ENCODE results near the gene CERS4. TPM values are rescaled to one million over a fixed set of nuclear protein-coding genes. Genes with fewer than 3 reads are reported as not detected.
"Not testable (repeated sequence)": the region's sequence is repeated elsewhere in the genome, so short reads cannot be mapped to it uniquely, and the experiment has no call there.

The CERS4 gene
- total RNA-seq, 1 donor from 2014 or later = 26.0 TPM

DNA sequence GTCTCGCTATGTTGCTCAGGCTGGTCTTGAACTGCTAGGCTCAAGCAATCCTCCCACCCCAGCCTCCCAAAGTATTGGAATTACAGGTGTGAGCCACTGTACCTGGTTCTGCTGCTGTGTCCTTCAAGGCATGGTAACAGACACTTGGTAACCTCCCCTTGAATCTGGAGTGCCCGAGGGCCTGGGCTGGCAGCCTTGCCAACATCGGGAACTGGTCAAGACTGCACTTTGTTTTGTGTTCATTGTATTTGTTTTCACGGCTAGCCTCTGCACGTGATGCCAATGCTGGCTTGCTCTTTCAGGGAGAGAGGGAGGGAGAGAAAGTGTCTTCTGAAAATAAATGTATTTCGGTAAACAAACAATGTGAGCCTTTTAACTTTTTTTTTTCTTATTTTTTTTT lies 12.0 kb downstream of the CERS4 start:
- H3K9me3 Mint-ChIP-seq (ENCODE audit: low read depth) = no peaks in the 10 kb centered on the region
- H3K27ac Mint-ChIP-seq (ENCODE audit: unreplicated experiment) = peak overlapping the region; percentile 49

DNA sequence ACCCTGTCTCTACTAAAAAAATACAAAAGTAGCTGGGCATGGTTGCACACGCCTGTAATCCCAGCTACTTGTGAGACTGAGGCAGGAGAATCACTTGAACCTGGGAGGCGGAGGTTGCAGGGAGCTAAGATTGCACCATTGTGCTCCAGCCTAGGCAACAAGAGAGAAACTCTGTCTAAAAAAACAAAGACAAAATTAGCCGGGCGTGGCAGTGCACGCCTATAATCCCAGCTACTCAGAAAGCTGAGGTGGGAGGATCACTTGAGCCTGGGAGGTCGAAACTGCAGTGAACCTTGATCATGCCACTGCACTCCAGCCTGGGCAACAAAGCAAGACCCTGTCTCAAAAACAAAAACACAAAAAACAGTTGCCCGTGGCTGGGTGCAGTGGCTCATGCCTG lies 14.3 kb downstream of the CERS4 start:
- not testable (repeated sequence) for H3K4me1 Mint-ChIP-seq (ENCODE audit: low read depth); H3K4me3 Mint-ChIP-seq (ENCODE audit: unreplicated experiment); H3K27ac Mint-ChIP-seq (ENCODE audit: unreplicated experiment); H3K9me3 Mint-ChIP-seq (ENCODE audit: low read depth); H3K36me3 Mint-ChIP-seq (ENCODE audit: low read depth); DNase-seq (ENCODE audit: low spot score); H3K27me3 Mint-ChIP-seq (ENCODE audit: low read depth)

More for the DNA sequence above, 12.0 kb downstream of the CERS4 start:
- Mint-ChIP-seq H3K36me3 (ENCODE audit: low read depth) (peaks cover 1% of the 10 kb centered on the region), H3K27me3 (ENCODE audit: low read depth) (no peaks in the 10 kb centered on the region), H3K4me1 (ENCODE audit: low read depth) (peaks cover 5% of the 10 kb centered on the region), H3K4me3 (ENCODE audit: unreplicated experiment) (no peak overlapping the region)
- TF ChIP-seq, protein P1, sequence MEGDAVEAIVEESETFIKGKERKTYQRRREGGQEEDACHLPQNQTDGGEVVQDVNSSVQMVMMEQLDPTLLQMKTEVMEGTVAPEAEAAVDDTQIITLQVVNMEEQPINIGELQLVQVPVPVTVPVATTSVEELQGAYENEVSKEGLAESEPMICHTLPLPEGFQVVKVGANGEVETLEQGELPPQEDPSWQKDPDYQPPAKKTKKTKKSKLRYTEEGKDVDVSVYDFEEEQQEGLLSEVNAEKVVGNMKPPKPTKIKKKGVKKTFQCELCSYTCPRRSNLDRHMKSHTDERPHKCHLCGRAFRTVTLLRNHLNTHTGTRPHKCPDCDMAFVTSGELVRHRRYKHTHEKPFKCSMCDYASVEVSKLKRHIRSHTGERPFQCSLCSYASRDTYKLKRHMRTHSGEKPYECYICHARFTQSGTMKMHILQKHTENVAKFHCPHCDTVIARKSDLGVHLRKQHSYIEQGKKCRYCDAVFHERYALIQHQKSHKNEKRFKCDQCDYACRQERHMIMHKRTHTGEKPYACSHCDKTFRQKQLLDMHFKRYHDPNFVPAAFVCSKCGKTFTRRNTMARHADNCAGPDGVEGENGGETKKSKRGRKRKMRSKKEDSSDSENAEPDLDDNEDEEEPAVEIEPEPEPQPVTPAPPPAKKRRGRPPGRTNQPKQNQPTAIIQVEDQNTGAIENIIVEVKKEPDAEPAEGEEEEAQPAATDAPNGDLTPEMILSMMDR (IDR thresholded peaks at IDR 0.05) = no peak
- DNase-seq (ENCODE audit: low spot score) = no peak

DNA sequence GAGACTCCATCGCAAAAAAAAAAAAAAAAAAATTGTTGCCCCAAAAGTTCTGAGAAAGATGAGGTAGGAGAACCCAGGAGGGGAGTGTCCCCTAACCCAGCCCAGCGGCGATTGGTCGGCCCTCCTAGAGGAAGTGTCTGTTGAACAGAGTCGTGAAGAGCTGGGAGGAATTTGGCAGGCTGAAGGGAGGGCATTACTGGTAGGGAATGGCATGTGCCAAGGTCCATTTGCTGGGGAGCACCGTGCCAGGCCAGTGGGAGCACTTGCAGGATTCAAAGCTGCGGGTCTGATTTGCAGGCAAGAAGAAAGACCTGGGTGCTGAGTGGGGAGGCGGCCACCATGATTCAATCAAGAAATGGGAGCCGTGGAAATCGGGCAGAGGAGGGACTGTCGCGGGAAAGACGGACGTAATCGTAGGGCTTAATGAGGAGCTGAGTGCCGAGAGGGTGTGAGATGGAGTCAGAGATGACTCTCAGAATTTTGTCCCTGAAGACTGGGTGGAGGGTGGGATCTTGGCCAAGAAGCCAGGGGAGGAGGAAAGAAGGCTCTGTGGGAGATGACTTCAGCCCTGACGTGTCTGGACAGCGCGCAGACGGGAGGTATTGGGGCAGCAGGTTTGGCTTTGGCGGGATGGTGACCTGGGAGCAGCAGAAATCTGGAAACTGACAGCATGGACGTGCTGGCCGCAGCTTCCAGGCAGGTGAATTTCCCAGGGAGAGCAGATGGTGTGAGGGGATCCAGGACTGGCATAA lies 15.4 kb downstream of the CERS4 start:
- TF ChIP-seq, protein P1 (IDR thresholded peaks at IDR 0.05) = no peak
- Mint-ChIP-seq H3K27me3 (ENCODE audit: low read depth) (no peaks in the 10 kb centered on the region), H3K9me3 (ENCODE audit: low read depth) (no peaks in the 10 kb centered on the region), H3K4me1 (ENCODE audit: low read depth) (peaks cover 5% of the 10 kb centered on the region), H3K36me3 (ENCODE audit: low read depth) (peaks cover 2% of the 10 kb centered on the region), H3K27ac (ENCODE audit: unreplicated experiment) (no peak overlapping the region), H3K4me3 (ENCODE audit: unreplicated experiment) (no peak overlapping the region)
- no peak for DNase-seq (ENCODE audit: low spot score)

DNA sequence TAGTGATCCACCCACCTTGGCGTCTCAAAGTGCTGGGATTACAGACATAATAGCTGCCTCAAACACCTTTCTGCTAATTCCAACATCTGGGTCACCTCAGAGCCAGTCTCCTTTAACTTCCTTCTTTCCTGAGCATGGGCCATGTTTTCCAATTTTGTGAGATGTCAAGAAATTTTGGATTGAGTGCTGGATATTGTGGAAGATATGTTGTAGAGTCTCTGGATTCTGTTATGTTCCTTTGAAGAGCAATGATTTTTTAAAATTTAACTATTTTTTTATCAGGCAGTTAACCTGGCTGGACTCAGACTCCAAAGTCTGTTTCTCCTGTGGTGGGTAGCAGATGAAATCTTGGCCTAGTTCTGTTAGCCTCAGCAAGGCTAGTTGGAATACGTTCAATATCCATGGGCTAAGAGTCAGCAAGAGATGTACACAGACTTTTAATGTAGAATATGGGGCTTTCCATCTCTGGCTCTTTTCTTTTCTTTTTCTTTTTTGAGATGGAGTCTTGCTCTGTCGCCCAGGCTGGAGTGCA lies 22.0 kb downstream of the CERS4 start:
- H3K27ac Mint-ChIP-seq (ENCODE audit: unreplicated experiment) = no peak overlapping the region
- no peaks in the 10 kb centered on the region for H3K4me1 Mint-ChIP-seq (ENCODE audit: low read depth)
- no peaks in the 10 kb centered on the region for H3K27me3 Mint-ChIP-seq (ENCODE audit: low read depth)
- peaks cover 8% of the 10 kb centered on the region for H3K36me3 Mint-ChIP-seq (ENCODE audit: low read depth)
- TF ChIP-seq, protein P1 (IDR thresholded peaks at IDR 0.05) = no peak
- peaks cover 5% of the 10 kb centered on the region for H3K9me3 Mint-ChIP-seq (ENCODE audit: low read depth)
- no peak overlapping the region for H3K4me3 Mint-ChIP-seq (ENCODE audit: unreplicated experiment)
- no peak for DNase-seq (ENCODE audit: low spot score)

DNA sequence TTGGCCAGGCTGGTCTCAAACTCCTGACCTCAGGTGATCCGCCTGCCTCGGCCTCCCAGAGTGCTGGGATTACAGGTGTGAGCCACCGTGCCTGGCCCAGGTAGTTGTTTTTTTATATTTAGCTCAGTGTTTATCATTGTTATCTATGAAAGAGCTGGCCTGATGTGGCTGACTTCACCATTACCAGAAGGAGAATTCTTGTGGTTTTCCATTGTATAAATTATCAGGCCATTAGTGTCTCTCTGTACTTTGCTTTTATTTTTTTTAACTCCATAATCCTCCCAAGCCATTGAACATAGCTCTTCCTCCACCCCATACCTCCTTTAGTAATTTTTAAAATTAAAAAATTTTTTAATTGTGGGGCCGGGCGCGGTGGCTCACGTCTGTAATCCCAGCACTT lies 24.2 kb downstream of the CERS4 start:
- TF ChIP-seq, protein P1 (IDR thresholded peaks at IDR 0.05) = no peak
- DNase-seq (ENCODE audit: low spot score) = no peak
- Mint-ChIP-seq H3K36me3 (ENCODE audit: low read depth) (peaks cover 6% of the 10 kb centered on the region), H3K27ac (ENCODE audit: unreplicated experiment) (no peak overlapping the region), H3K9me3 (ENCODE audit: low read depth) (peaks cover 5% of the 10 kb centered on the region), H3K4me1 (ENCODE audit: low read depth) (peaks cover 5% of the 10 kb centered on the region), H3K4me3 (ENCODE audit: unreplicated experiment) (no peak overlapping the region), H3K27me3 (ENCODE audit: low read depth) (no peaks in the 10 kb centered on the region)

DNA sequence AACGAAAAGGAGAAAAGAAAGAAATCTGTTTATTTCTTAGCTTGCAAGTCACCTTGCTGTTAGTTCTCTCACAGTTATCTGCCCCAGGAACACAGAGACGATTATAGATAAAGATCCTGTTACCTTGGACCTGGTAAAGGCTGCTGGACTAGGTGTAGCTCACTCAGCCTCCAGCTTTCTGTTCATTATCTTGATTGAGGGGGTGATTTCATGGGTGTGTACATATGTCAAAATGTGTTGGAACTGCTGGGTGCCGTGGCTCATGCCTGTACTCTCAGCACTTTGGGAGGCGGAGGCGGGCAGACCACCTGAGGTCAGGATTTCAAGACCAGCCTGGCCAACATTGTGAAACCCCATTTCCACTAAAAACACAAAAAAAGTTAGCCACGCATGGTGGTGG lies 27.9 kb downstream of the CERS4 start:
- peaks cover 26% of the 10 kb centered on the region for H3K4me1 Mint-ChIP-seq (ENCODE audit: low read depth)

More for the DNA sequence above, 27.9 kb downstream of the CERS4 start:
- H3K27ac Mint-ChIP-seq (ENCODE audit: unreplicated experiment) = no peak overlapping the region
- no peak overlapping the region for H3K4me3 Mint-ChIP-seq (ENCODE audit: unreplicated experiment)
- H3K27me3 Mint-ChIP-seq (ENCODE audit: low read depth) = no peaks in the 10 kb centered on the region
- no peak for DNase-seq (ENCODE audit: low spot score)
- peaks cover 6% of the 10 kb centered on the region for H3K9me3 Mint-ChIP-seq (ENCODE audit: low read depth)
- TF ChIP-seq, protein P1 (IDR thresholded peaks at IDR 0.05) = no peak
- peaks cover 1% of the 10 kb centered on the region for H3K36me3 Mint-ChIP-seq (ENCODE audit: low read depth)

Measured in chondrocyte (in vitro differentiated cells).